Measurements from ENCODE around the gene ZNF777. TPM values are rescaled to one million over a fixed set of nuclear protein-coding genes. Genes with fewer than 3 reads are reported as not detected.

Gene ZNF777
- total RNA-seq, 1 experiment from 2014 or later: 15.6 TPM

GRCh38 chr7:149466364-149466763, 5.5 kb upstream of the ZNF777 start:
- Mint-ChIP-seq H3K4me1 (peaks cover 1 to 9% of the 10 kb centered on the region in 2 experiments), H3K9me3 (peaks cover 11 to 31% of the 10 kb centered on the region in 2 experiments), H3K4me3 (no peak overlapping the region), H3K27ac (no peak overlapping the region), H3K27me3 (ENCODE audit: low read depth) (peaks cover 22% of the 10 kb centered on the region), H3K36me3 (ENCODE audit: insufficient read depth in 1 of 3, low read depth in 3 of 3) (peaks cover 9 to 23% (median 17%) of the 10 kb centered on the region in 3 experiments; a peak in 6 of 7 replicates)
- Histone ChIP-seq H3K9me3 (ENCODE audit: control insufficient read depth, low read depth, low read length) (no peaks in the 10 kb centered on the region), H3K23me2 (ENCODE audit: insufficient read length, low read depth, low read length, poor library complexity, severe bottlenecking) (no peaks in the 10 kb centered on the region), H2BK12ac (ENCODE audit: insufficient read length, low read depth, low read length) (no peak overlapping the region), H2BK20ac (ENCODE audit: low read depth, low read length, poor library complexity, severe bottlenecking) (no peak overlapping the region), H4K91ac (ENCODE audit: insufficient read length, low read depth, low read length) (no peak overlapping the region), H3K4ac (ENCODE audit: low read depth, low read length) (no peak overlapping the region), H3K9ac (ENCODE audit: extremely low read depth, insufficient read length, low read length) (no peak overlapping the region), H3K4me1 (ENCODE audit: insufficient read depth, low read length) (no peaks in the 10 kb centered on the region), H3K4me2 (ENCODE audit: insufficient read depth, insufficient read length, low read length) (no peak overlapping the region), H3K79me2 (ENCODE audit: insufficient read depth, low read length) (no peaks in the 10 kb centered on the region), H2BK15ac (ENCODE audit: low read depth, low read length) (no peak overlapping the region), H3K27me3 (ENCODE audit: insufficient read depth, low read length) (no peaks in the 10 kb centered on the region), H3K56ac (ENCODE audit: insufficient read length, low read depth, low read length) (no peak overlapping the region), H3K14ac (ENCODE audit: insufficient read depth, low read length) (no peak overlapping the region), H2AFZ (ENCODE audit: low read length) (no peak overlapping the region), H2BK120ac (ENCODE audit: low read depth, low read length, poor library complexity, severe bottlenecking) (no peak overlapping the region), H3K27ac (ENCODE audit: insufficient read length, low read depth, low read length) (no peak overlapping the region), H3T11ph (ENCODE audit: low read length) (no peak overlapping the region), H3K18ac (ENCODE audit: insufficient read length, low read depth, low read length) (no peak overlapping the region), H3K23ac (ENCODE audit: insufficient read length, low read depth, low read length) (no peak overlapping the region), H2AK5ac (ENCODE audit: insufficient read length, low read length) (no peak overlapping the region), H2BK5ac (ENCODE audit: insufficient read length, low read length) (no peak overlapping the region), H4K5ac (ENCODE audit: insufficient read length, low read depth, low read length) (no peak overlapping the region), H3K79me1 (ENCODE audit: insufficient read depth, low read depth, low read length, poor library complexity, severe bottlenecking) (no peaks in the 10 kb centered on the region), H4K8ac (replicated peaks; ENCODE audit: insufficient read length, low read depth, low read length) (no peak overlapping the region), H4K20me1 (ENCODE audit: control insufficient read depth, insufficient read depth, insufficient read length) (no peaks in the 10 kb centered on the region)
- TF ChIP-seq, protein P1, sequence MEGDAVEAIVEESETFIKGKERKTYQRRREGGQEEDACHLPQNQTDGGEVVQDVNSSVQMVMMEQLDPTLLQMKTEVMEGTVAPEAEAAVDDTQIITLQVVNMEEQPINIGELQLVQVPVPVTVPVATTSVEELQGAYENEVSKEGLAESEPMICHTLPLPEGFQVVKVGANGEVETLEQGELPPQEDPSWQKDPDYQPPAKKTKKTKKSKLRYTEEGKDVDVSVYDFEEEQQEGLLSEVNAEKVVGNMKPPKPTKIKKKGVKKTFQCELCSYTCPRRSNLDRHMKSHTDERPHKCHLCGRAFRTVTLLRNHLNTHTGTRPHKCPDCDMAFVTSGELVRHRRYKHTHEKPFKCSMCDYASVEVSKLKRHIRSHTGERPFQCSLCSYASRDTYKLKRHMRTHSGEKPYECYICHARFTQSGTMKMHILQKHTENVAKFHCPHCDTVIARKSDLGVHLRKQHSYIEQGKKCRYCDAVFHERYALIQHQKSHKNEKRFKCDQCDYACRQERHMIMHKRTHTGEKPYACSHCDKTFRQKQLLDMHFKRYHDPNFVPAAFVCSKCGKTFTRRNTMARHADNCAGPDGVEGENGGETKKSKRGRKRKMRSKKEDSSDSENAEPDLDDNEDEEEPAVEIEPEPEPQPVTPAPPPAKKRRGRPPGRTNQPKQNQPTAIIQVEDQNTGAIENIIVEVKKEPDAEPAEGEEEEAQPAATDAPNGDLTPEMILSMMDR (conservative IDR thresholded peaks at IDR 0.05): no peak
- no peak for DNase-seq

Data from H9 (cell line).